OCI-LY3 (cell line): ENCODE results near the gene MACROD2.

Experiments
- H2AFZ ChIP-seq: fragments of 200-600, 300-600 bp; shearing (Covaris generic); 2 replicates; pipeline ENCODE4 v1.6.0; 2014; ENCODE audit warnings: antibody characterized with exemption, low read depth, low read length
- H3K27ac ChIP-seq: fragments of 200-600, 300-600 bp; sonication (generic); 2 replicates; pipeline ENCODE4 v1.5.1; 2014; ENCODE audit warnings: mild to moderate bottlenecking, low read length, moderate library complexity, mixed read lengths
- H3K27me3 ChIP-seq: fragments of 200-600, 300-600 bp; sonication (generic); 2 replicates; pipeline ENCODE4 v1.6.1; 2014; ENCODE audit warnings: low read depth, low read length, mixed read lengths
- H3K36me3 ChIP-seq: fragments of 200-600, 300-600 bp; sonication (generic); replicated peaks from 2 replicates; pipeline ENCODE3; 2014; ENCODE audit warnings: low read depth, low read length, mixed read lengths
- H3K4me1 ChIP-seq: fragments of 300-600, 200-600 bp; sonication (generic); 2 replicates; pipeline ENCODE4 v1.6.1; 2014; ENCODE audit warnings: low read length, mixed read lengths
- H3K4me2 ChIP-seq: fragments of 200-600, 300-600 bp; sonication (generic); 2 replicates; pipeline ENCODE4 v1.6.1; 2014; ENCODE audit warnings: low read length, mixed read lengths
- H3K4me3 ChIP-seq: fragments of 300-600, 200-600 bp; sonication (generic); 2 replicates; pipeline ENCODE4 v1.5.1; 2014; ENCODE audit warnings: antibody characterized with exemption, mild to moderate bottlenecking, low read length, moderate library complexity
- H3K79me2 ChIP-seq: fragments of 300-600, 200-600 bp; shearing (Covaris generic); 2 replicates; pipeline ENCODE4 v1.6.1; 2014; ENCODE audit warnings: mild to moderate bottlenecking, low read length, mixed read lengths
- H3K9ac ChIP-seq: fragments of 300-600, 200-600 bp; shearing (Covaris generic); 2 replicates; pipeline ENCODE4 v1.6.0; 2014; ENCODE audit warnings: mild to moderate bottlenecking, low read length, moderate library complexity
- H3K9me3 ChIP-seq: fragments of 200-600, 300-600 bp; shearing (Covaris generic); 2 replicates; pipeline ENCODE4 v1.6.1; 2014; ENCODE audit warnings: low read length, mixed read lengths; ENCODE audit not compliant: insufficient read depth
- H4K20me1 ChIP-seq: fragments of 200-600, 300-600 bp; sonication (generic); 2 replicates; pipeline ENCODE4 v1.6.1; 2016; ENCODE audit warnings: low read length, mixed read lengths; ENCODE audit not compliant: insufficient read depth
- EZH2phosphoT487 ChIP-seq: fragments of 200-600 bp; shearing (Covaris generic); IDR thresholded peaks from 2 replicates; pipeline ENCODE4 v1.6.1; 2018; ENCODE audit warnings: antibody characterized with exemption, mixed run types, low read depth
- TF ChIP-seq, protein P1 (sequence below): fragments of 200-600, 300-600 bp; sonication (generic); IDR thresholded peaks from 2 replicates; pipeline ENCODE4 v1.5.1; 2014; ENCODE audit warnings: antibody characterized with exemption, low read length, low read depth

MACROD2 gene

GRCh38 chr20:15220778-15221565, 1225.7 kb downstream of the MACROD2 start:
- H2AFZ ChIP-seq: no peak overlapping the region
- TF ChIP-seq, protein P1, sequence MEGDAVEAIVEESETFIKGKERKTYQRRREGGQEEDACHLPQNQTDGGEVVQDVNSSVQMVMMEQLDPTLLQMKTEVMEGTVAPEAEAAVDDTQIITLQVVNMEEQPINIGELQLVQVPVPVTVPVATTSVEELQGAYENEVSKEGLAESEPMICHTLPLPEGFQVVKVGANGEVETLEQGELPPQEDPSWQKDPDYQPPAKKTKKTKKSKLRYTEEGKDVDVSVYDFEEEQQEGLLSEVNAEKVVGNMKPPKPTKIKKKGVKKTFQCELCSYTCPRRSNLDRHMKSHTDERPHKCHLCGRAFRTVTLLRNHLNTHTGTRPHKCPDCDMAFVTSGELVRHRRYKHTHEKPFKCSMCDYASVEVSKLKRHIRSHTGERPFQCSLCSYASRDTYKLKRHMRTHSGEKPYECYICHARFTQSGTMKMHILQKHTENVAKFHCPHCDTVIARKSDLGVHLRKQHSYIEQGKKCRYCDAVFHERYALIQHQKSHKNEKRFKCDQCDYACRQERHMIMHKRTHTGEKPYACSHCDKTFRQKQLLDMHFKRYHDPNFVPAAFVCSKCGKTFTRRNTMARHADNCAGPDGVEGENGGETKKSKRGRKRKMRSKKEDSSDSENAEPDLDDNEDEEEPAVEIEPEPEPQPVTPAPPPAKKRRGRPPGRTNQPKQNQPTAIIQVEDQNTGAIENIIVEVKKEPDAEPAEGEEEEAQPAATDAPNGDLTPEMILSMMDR: no peak
- no peak for TF ChIP-seq EZH2phosphoT487

GRCh38 chr20:15222502-15223330, 1227.4 kb downstream of the MACROD2 start:
- Histone ChIP-seq H3K4me3 (no peak overlapping the region), H3K27ac (no peak overlapping the region), H2AFZ (no peak overlapping the region), H3K27me3 (no peaks in the 10 kb centered on the region), H3K9ac (no peak overlapping the region), H3K79me2 (no peaks in the 10 kb centered on the region), H4K20me1 (no peaks in the 10 kb centered on the region), H3K36me3 (no peaks in the 10 kb centered on the region), H3K4me2 (no peak overlapping the region), H3K9me3 (no peaks in the 10 kb centered on the region), H3K4me1 (no peaks in the 10 kb centered on the region)
- TF ChIP-seq, protein P1: no peak
- TF ChIP-seq EZH2phosphoT487: no peak

More at GRCh38 chr20:15220778-15221565, 1225.7 kb downstream of the MACROD2 start:
- no peaks in the 10 kb centered on the region for H3K9me3 ChIP-seq
- no peak overlapping the region for H3K9ac ChIP-seq
- no peak overlapping the region for H3K4me2 ChIP-seq
- H4K20me1 ChIP-seq: no peaks in the 10 kb centered on the region
- no peak overlapping the region for H3K27ac ChIP-seq
- no peaks in the 10 kb centered on the region for H3K27me3 ChIP-seq
- no peaks in the 10 kb centered on the region for H3K79me2 ChIP-seq
- H3K36me3 ChIP-seq: no peaks in the 10 kb centered on the region
- no peak overlapping the region for H3K4me3 ChIP-seq
- H3K4me1 ChIP-seq: no peaks in the 10 kb centered on the region

DNA sequence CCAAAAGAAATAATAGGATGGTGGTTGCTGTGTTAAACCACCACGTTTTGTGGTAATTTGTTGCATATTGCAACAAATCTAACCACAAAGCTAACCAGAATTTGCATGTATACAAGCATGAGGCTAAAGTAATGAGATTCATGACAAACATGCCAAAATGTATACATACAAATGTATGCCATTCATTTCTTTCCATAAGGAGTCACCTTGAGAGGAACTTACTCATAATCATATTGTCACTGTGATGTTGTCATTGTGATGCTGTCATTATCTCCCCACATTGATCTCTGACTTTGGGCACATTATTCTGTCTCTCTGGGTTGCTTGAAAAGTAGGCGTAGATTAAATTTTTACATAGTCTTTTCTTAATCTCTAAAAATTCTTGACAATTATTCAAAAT, 1228.9 kb downstream of the MACROD2 start:
- Histone ChIP-seq H3K4me3 (no peak overlapping the region), H4K20me1 (no peaks in the 10 kb centered on the region), H2AFZ (no peak overlapping the region), H3K9me3 (no peaks in the 10 kb centered on the region), H3K4me2 (no peak overlapping the region), H3K36me3 (no peaks in the 10 kb centered on the region), H3K9ac (no peak overlapping the region), H3K27me3 (no peaks in the 10 kb centered on the region), H3K4me1 (no peaks in the 10 kb centered on the region), H3K79me2 (no peaks in the 10 kb centered on the region), H3K27ac (no peak overlapping the region)
- TF ChIP-seq EZH2phosphoT487: no peak
- TF ChIP-seq, protein P1: no peak

DNA sequence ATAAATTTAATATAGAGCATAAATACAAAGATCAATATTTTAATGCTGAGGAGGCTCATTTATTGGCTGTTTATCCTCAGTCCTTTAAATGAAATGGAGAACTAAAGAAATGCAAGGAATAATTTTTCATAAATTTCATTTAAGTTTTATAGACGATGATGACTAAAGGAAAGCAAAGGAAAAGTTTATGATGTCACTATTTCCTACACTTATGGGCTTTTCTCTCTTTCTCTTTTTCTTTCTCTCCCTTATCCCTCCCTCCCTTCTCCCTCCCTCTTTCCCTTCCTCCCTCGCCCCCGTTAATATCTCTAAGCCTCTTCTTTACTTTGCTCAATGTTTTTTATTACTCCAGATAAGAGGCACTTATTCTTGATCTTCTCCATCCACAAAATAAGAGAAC, 1231.8 kb downstream of the MACROD2 start:
- H3K4me2 ChIP-seq: no peak overlapping the region
- no peaks in the 10 kb centered on the region for H3K4me1 ChIP-seq
- H3K9me3 ChIP-seq: 0 out of 2 replicates have a peak, but pooled peaks cover 2% of the 10 kb centered on the region
- no peak overlapping the region for H3K27ac ChIP-seq
- no peaks in the 10 kb centered on the region for H4K20me1 ChIP-seq
- H3K9ac ChIP-seq: no peak overlapping the region
- no peaks in the 10 kb centered on the region for H3K79me2 ChIP-seq
- no peak for TF ChIP-seq EZH2phosphoT487
- TF ChIP-seq, protein P1: no peak
- no peaks in the 10 kb centered on the region for H3K36me3 ChIP-seq
- no peak overlapping the region for H2AFZ ChIP-seq
- no peak overlapping the region for H3K4me3 ChIP-seq
- H3K27me3 ChIP-seq: no peaks in the 10 kb centered on the region
